HG02870 (cell line): ENCODE results near the gene TBC1D20.

Source experiments
- ATAC-seq: cut with Tn5 transposase; IDR thresholded peaks from one replicate; pipeline ENCODE4 v1.9.1; 2021; ENCODE audit warnings: mild to moderate bottlenecking, moderate library complexity; ENCODE audit not compliant: unreplicated experiment

TBC1D20 gene

GRCh38 chr20:440148-440547 lies 22.2 kb downstream of the TBC1D20 start:
- ATAC-seq = no peak

- ATAC-seq = no peak
Measured at GRCh38 chr20:438571-439469, 23.5 kb downstream of the TBC1D20 start.

DNA sequence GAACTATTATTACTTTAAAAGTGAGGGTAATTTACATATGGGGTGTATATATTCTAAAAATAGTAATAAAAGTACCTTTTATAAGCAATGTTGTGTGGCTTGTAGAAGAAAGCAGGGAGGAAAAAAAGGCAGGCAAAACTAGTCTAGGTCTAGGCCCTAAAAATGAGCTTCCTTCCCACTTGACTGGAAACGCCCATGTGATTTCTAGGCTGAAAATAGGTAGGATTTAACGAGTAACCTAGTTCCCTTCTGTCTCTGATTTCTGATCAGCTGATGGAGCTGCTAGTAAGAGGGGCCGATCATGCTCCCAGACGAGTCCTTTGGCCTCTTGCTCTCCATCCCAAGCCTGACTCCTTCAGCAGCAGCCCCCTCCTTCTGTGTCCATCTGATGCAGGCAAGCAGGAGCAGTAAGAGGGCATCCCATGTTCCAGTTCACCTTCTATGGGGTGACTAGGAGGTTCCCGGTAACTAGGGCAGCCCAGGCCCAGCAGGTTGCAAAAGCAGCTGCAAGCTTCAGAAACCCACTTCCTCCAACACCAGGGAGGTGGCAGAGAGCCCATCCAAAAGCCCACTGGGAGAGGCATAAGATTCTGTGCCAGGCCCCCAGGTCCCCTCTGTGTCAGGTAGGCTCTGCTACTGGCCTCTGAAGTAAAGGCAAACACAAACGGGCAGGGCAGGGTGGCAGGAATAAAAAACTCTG lies 24.4 kb downstream of the TBC1D20 start:
- ATAC-seq = no peak

DNA sequence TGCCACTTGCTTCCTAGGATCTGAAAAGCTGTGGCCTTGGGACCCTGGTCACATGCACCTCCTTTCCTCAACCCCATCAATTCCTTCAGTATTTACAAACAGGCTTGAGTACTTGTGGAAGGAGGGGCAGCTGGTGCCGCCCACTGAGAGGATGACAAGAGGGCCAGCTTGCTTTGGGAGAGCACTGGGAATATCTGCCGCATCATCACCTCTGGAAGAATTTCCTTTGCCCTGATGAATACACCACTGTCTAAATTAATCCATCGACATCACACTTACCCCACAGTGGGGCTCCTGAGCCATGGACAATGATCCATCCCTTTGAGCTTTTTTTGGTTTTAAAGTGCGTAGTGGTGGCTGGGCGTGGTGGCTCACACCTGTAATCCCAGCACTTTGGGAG lies 25.9 kb downstream of the TBC1D20 start:
- no peak for ATAC-seq

GRCh38 chr20:435558-435957 lies 26.8 kb downstream of the TBC1D20 start:
- ATAC-seq = no peak

- no peak for ATAC-seq
Measured at GRCh38 chr20:434661-435419, 27.5 kb downstream of the TBC1D20 start.

DNA sequence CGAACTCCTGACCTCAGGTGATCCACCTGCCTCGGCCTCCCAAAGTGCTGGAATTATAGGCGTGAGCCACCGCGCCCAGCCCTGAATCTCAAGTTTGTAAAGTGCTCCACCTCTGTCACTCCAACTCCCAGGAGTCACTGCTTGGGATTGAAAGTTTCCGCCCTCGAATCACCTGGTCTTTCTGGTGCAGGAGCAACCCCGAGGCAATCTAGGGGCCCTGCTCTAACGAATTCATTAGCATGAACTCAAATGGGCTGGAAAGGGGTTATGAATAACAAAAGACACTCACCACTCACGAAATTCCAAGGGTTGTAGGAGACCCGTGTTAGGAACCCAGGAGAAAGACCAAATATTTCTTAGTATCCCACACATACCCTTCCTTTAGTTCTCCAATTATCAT lies 28.1 kb downstream of the TBC1D20 start:
- no peak for ATAC-seq

DNA sequence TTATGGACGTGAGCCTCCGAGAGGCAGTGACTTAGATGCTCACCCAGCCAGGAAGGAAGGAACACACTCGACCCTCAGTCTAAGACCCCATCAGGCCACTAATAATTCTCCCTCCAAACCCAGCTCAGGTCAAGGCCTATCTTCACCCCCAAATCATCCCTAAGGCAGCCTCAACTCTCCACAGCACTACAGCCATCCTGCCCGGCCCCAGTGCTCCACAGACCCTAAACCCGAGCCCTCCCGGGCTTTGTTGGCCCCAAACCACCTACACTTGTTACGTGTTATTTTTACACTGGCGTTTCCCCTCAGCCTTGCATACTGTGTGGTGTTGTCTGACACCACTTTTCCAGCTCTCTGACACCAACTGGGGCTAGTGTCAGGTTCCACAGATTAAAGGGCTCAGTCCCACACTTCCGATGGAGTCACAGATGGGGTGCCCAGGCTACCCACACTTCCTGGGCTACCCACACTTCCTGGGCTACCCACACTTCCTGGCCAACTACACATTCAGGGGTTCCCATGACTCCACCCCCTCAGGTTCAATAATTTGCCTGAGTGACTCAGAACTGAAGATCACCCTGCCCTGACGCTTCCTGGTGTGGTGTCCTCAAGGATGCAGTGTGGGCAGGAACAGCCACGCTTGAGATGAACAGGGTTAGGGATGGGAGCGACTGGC lies 28.9 kb downstream of the TBC1D20 start:
- ATAC-seq = peak; percentile 76

DNA sequence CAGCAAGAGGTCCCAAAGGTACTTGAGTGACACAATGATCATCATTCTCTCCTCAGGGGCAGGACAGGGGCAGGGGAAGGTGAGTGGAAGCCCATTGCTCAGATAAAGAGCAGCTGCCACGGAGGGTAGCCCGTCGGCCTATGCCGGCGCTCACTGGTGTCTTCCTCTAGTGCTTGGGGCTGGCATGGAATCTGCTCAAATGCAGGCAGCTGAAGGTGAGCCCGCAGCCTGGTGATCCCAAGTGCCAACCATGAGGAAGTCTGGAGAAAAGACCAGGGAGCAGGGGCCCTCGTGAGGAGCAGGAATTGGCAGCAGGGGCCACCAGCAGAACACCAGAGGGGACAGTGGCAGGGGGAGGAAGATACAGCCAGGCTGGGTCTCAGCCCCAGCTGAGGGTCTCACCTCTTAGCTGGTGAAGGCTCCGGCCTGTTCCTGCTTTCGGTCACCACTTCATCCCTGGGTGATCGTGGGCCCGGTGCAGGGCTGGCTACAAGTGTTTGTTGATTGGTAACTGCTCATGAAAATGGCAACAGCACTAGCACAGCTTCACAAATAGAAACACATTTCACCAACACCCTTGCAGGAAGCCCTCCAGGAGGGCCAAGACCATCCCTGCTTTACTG lies 29.5 kb downstream of the TBC1D20 start:
- no peak for ATAC-seq

GRCh38 chr20:432208-432607 lies 30.1 kb downstream of the TBC1D20 start:
- no peak for ATAC-seq

DNA sequence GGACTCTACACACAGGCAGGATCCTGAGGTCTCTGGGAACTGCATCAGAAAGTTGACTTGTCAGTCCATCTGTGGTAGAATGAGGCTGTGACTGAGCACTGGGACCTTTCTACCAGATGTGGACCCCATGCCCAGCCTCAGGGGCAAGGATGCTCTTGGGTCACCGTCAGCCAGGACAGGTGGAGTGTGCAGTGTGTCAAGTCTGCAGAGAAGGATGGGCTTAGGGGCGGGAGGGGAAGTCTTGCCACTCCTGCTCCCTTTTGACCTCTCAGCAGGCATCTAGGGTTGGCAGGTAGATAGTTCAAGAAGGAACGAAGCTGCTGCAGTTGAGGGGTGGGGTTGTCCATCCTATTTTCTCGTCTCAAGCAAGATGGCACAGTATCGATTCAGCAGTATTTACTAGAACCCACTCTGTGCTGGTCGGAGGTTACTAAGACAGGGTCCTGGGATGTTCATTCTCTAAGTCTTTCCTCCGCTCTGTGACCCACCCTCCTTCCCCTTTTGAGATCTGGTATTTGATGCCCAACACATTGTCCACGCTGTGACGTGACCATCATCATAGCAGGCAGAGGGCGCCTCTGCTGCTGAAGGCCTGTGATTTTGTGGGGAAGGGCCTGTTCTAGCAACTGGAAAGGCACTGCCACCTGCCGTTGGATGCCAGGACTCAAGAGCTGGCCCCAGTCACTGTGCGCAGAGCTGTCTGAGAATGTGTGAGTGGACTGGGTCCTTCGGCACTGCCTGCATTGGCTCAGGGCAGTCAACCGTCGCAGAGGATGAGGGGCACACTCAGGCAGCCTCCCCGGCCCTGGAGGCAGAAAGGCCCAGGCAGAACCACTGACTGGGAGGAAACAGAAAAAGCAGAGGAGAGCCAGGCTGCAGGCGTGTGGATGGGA lies 31.1 kb downstream of the TBC1D20 start:
- no peak for ATAC-seq

DNA sequence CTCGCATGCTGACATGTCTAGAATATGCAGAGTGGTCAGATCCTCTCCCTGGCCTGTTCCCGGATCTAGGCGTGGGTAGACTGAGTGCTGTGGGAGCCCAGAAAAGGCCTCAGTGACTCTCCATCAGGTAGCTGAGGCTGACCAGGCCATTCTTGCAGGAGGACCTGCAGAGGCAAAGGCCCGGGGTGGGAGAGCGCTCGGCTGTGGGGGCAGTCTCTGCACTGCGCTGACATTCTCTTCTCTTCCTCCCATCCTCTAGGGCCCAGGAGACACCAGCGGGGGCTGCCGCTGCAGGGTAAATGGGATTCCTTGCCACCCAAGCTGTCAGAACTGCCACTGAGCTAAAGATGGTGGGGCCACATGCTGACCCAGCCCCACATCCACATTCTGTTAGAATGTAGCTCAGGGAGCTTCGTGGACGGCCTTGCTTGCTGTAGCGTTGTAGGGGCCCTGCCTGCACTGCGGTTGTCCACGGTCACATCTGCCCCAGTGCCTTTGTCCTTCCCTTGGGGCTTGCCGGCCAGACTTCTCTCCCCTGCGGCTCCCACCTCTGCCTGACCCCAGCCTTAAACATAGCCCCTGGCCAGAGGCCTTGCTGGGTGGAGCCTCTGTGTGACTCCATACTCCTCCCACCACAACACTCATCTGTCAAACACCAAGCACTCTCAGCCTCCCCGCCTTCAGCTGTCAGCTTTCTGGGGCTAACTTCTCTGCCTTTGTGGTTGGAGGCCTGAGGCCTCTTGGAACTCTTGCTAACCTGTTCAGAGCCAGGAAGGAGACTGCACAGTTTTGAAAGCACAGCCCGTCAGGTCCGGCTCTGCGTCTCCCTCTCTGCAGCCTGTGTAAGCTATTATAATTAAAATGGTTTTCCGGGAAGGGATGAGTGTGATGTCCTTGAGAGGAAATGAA lies 32.0 kb downstream of the TBC1D20 start:
- ATAC-seq = no peak

- no peak for ATAC-seq
Measured at GRCh38 chr20:428658-429200, 33.6 kb downstream of the TBC1D20 start.

DNA sequence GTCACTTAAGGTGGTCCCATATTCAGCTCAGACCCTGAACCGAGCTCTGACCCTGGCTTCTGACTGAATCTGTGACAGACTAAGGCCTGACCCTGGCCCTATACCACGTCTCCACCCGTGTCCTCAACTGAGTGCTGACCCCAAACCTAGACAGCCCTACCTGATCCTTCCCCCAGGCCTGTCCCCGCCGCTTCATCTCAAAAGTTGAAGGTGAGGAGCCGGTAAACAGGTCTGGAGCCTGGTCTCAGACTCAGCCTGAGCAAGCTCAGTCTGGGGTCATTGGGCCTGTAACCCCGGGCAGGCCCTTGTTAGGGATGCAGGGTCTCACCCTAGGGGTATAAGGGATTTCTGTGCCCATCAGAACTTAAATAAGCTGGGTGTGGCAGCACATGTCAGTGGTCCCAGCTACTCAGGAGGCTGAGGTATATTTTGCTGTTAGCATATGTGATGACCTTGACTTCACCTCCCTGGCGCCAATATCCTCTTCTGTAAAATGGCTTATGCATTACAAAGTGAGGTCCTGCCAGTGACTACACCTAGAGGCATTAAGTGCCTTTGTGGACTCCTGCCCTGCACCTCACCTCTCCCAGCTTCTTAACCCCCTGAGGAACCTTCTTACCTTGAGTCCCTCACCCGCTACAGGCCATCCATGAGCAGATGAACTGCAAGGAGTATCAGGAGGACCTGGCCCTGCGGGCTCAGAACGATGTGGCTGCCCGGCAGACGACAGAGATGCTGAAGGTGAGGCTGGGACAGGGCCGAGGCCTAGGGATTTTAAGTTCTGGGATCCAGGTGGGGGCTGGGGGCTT lies 34.3 kb downstream of the TBC1D20 start:
- ATAC-seq = no peak

- ATAC-seq = no peak
Measured at GRCh38 chr20:427401-427800, 34.9 kb downstream of the TBC1D20 start.

DNA sequence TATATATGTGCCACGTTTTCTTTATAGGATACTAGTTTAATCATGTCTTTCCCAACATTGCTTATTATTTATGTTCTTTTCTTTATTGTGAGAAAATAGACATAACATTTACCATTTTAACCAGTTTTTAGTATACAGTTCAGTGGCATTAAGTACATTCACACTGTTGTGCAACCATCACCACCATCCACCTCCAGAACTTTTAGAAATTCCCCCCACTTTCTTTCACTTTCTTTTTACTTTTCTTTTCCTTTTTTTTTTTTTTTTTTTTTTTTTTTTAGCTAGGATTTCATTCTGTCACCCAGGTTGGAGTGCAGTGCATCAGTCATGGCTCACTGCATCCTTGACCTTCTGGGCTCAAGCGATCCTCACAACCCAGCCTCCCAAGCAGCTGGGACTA lies 35.8 kb downstream of the TBC1D20 start:
- no peak for ATAC-seq

DNA sequence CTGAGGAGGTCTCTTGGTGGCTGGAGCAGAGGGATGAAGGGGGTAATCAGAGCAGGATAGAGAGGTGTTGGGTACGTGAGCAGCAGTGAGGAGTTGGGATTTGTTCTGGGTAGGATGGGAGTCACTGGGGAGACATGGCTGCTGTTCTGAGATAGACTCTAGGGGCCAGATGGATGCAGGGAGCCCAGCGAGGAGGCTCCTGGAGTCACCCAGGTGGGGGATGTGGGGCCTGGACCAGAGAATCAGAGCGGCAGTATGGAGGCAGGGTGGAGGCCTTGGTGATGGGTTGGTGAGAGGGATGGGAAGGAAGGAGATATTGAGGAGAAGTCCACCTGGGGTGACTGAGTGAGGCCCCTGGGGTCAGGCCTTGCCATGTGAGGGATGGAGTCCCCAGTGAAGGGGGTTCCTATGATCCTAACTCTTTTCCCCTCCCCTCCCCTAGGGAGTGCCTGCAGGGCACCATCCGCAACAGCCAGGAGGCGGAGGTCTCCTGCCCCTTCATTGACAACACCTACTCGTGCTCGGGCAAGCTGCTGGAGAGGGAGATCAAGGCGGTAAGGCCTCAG lies 40.6 kb downstream of the TBC1D20 start:
- no peak for ATAC-seq
